ENCODE measurements around the gene AMIGO1.

Gene AMIGO1

DNA sequence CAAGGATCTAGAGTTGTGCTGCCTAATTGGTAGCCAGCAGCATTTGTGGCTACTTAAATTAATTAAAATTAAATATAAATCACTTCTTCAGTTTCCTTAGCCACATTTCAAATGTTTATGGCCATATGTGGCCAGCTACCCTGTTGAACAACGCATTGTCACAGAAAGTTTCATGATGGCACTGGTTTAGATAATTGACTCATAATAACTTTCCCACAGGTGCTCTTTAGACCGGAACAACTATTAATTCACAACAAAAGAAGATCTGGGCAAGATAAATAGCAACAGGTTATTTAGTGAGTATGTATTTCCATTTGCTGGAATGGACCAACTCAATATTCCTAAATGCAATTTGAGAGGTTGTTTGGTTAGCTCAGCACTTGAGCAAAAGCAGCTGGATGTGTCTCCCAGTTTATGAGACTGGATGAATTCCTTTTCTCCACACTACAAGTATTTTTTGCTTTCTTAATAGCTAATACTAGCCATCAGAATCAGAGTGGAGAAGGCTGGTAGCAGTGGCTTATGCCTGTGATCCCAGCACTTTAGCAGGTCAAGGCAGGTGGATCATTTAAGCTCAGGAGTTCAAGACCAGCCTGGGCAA lies 3.7 kb upstream of the AMIGO1 start:
- no peaks in the 10 kb centered on the region for H4K20me1 ChIP-seq (ENCODE audit: insufficient read depth, low read length, poor library complexity, severe bottlenecking)
- no peak overlapping the region for H3K4me2 ChIP-seq (ENCODE audit: low read depth, low read length, poor library complexity, severe bottlenecking)
- no peaks in the 10 kb centered on the region for H3K9me2 ChIP-seq (replicated peaks; ENCODE audit: low read depth, low read length)
- peaks cover 5% of the 10 kb centered on the region for H3K4me1 ChIP-seq (ENCODE audit: insufficient read depth, low read length, poor library complexity, severe bottlenecking)
- no peak overlapping the region for H2AFZ ChIP-seq (ENCODE audit: low read length)
- no peaks in the 10 kb centered on the region for H3K36me3 ChIP-seq (ENCODE audit: insufficient read depth, low read length)
- H3K9ac ChIP-seq (ENCODE audit: low read depth, low read length, poor library complexity, severe bottlenecking) = no peak overlapping the region
- H3K9me3 ChIP-seq (ENCODE audit: insufficient read depth, low read depth, low read length) = no peaks in the 10 kb centered on the region
- no peaks in the 10 kb centered on the region for H3K27me3 ChIP-seq (ENCODE audit: insufficient read depth, low read length, poor library complexity, severe bottlenecking)
- H3K4me3 ChIP-seq (ENCODE audit: low read length, poor library complexity, severe bottlenecking) = no peak overlapping the region
- no peaks in the 10 kb centered on the region for H3F3A ChIP-seq (ENCODE audit: low read depth)
- H3K79me2 ChIP-seq (ENCODE audit: insufficient read depth, low read length) = no peaks in the 10 kb centered on the region
- no peak for TF ChIP-seq EZH2phosphoT487 (IDR thresholded peaks at IDR 0.05; ENCODE audit: borderline replicate concordance)
- TF ChIP-seq, protein P1, sequence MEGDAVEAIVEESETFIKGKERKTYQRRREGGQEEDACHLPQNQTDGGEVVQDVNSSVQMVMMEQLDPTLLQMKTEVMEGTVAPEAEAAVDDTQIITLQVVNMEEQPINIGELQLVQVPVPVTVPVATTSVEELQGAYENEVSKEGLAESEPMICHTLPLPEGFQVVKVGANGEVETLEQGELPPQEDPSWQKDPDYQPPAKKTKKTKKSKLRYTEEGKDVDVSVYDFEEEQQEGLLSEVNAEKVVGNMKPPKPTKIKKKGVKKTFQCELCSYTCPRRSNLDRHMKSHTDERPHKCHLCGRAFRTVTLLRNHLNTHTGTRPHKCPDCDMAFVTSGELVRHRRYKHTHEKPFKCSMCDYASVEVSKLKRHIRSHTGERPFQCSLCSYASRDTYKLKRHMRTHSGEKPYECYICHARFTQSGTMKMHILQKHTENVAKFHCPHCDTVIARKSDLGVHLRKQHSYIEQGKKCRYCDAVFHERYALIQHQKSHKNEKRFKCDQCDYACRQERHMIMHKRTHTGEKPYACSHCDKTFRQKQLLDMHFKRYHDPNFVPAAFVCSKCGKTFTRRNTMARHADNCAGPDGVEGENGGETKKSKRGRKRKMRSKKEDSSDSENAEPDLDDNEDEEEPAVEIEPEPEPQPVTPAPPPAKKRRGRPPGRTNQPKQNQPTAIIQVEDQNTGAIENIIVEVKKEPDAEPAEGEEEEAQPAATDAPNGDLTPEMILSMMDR (conservative IDR thresholded peaks at IDR 0.05; ENCODE audit: low read length) = no peak

DNA sequence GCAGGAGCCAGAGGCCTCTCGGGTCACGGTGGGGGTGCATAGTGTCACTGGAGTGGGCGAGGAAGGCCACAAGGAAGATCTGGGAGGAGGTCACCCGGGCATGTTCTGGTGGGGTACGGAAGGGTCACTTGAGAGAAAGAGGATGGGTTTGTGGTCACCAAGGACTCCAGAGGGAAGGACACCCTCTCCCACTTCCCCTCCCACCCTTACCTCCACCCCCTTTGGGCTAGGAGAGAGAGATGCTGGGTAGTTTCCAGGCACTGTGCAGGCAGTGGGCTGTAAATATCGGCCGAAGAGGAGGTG lies 703 bp downstream of the AMIGO1 start:
- H2AFZ ChIP-seq (ENCODE audit: low read length) = no peak overlapping the region
- H3K4me3 ChIP-seq (ENCODE audit: low read length, poor library complexity, severe bottlenecking) = no peak overlapping the region
- no peaks in the 10 kb centered on the region for H3K27me3 ChIP-seq (ENCODE audit: insufficient read depth, low read length, poor library complexity, severe bottlenecking)
- H3K9ac ChIP-seq (ENCODE audit: low read depth, low read length, poor library complexity, severe bottlenecking) = no peak overlapping the region
- H3F3A ChIP-seq (ENCODE audit: low read depth) = no peaks in the 10 kb centered on the region
- H3K9me3 ChIP-seq (ENCODE audit: insufficient read depth, low read depth, low read length) = no peaks in the 10 kb centered on the region
- TF ChIP-seq, protein P1 (conservative IDR thresholded peaks at IDR 0.05; ENCODE audit: low read length) = no peak
- no peak for TF ChIP-seq EZH2phosphoT487 (IDR thresholded peaks at IDR 0.05; ENCODE audit: borderline replicate concordance)
- H3K4me2 ChIP-seq (ENCODE audit: low read depth, low read length, poor library complexity, severe bottlenecking) = no peak overlapping the region
- H3K79me2 ChIP-seq (ENCODE audit: insufficient read depth, low read length) = no peaks in the 10 kb centered on the region
- peaks cover 5% of the 10 kb centered on the region for H3K4me1 ChIP-seq (ENCODE audit: insufficient read depth, low read length, poor library complexity, severe bottlenecking)
- H3K9me2 ChIP-seq (replicated peaks; ENCODE audit: low read depth, low read length) = no peaks in the 10 kb centered on the region
- H4K20me1 ChIP-seq (ENCODE audit: insufficient read depth, low read length, poor library complexity, severe bottlenecking) = no peaks in the 10 kb centered on the region
- no peaks in the 10 kb centered on the region for H3K36me3 ChIP-seq (ENCODE audit: insufficient read depth, low read length)

DNA sequence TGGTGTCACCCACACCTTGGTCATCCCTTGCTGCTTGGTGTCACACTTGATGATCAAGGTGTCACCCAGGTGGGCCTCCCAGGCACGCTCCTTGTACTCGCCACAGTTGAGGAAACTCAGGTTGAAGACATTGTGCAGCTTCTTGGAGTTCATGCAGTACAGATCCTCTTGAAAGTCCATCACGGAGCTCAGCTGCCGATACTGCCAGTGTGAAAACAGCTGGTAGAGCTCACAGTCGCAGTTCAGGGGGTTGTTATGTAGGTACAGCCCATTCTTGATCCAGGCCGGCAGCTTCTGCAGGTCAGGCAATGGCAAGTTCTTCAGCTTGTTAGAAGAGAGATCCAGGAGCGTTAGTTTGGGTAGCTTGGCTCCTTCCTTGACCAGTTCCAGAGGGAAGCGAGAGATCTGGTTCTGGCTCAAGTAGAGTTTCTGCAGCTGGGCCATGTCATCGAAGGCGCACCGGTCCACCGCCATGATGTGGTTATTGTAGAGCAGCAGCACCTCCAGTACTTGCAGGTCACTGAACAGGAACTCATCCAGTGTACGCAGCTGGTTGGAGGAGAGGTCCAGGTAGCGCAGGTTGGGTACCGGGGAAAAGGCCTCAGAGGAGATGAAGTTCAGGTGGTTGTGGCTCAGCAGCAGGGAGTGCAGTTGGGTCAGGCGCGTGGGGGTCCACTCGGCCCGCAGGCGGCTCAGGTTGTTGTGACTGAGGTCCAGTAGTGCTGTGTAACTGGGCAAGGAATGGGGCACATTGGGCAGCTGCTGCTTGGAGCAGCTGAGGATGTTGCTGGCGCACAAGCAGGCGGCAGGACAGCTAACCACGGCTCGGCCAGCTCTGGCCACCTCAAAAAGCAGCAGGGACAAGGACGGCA lies 1.3 kb downstream of the AMIGO1 start:
- no peak for TF ChIP-seq EZH2phosphoT487 (IDR thresholded peaks at IDR 0.05; ENCODE audit: borderline replicate concordance)
- TF ChIP-seq, protein P1 (conservative IDR thresholded peaks at IDR 0.05; ENCODE audit: low read length) = no peak
- no peaks in the 10 kb centered on the region for H3K79me2 ChIP-seq (ENCODE audit: insufficient read depth, low read length)
- H3K9ac ChIP-seq (ENCODE audit: low read depth, low read length, poor library complexity, severe bottlenecking) = no peak overlapping the region
- peaks cover 5% of the 10 kb centered on the region for H3K4me1 ChIP-seq (ENCODE audit: insufficient read depth, low read length, poor library complexity, severe bottlenecking)
- H3K9me3 ChIP-seq (ENCODE audit: insufficient read depth, low read depth, low read length) = no peaks in the 10 kb centered on the region
- no peak overlapping the region for H2AFZ ChIP-seq (ENCODE audit: low read length)
- H3K36me3 ChIP-seq (ENCODE audit: insufficient read depth, low read length) = no peaks in the 10 kb centered on the region
- H3K9me2 ChIP-seq (replicated peaks; ENCODE audit: low read depth, low read length) = no peaks in the 10 kb centered on the region
- no peak overlapping the region for H3K4me2 ChIP-seq (ENCODE audit: low read depth, low read length, poor library complexity, severe bottlenecking)
- no peaks in the 10 kb centered on the region for H3K27me3 ChIP-seq (ENCODE audit: insufficient read depth, low read length, poor library complexity, severe bottlenecking)
- no peaks in the 10 kb centered on the region for H3F3A ChIP-seq (ENCODE audit: low read depth)
- H4K20me1 ChIP-seq (ENCODE audit: insufficient read depth, low read length, poor library complexity, severe bottlenecking) = no peaks in the 10 kb centered on the region
- no peak overlapping the region for H3K4me3 ChIP-seq (ENCODE audit: low read length, poor library complexity, severe bottlenecking)

All from Loucy (cell line).